Vagina (tissue), 2 donors: ENCODE results near the gene TAL1. TPM values are rescaled to one million over a fixed set of nuclear protein-coding genes. Genes with fewer than 3 reads are reported as not detected.

Experiments
- DNase-seq, 2 donors: peaks; one replicate each; pipeline ENCODE4 v3.0.0-alpha.2; 2017; ENCODE audit errors: extremely low spot score in 2 of 2
- H3K27ac ChIP-seq: fragments of 200-600 bp; sonication (generic); one replicate; pipeline ENCODE4 v1.5.1; 2019
- H3K27me3 ChIP-seq: fragments of 200-600 bp; sonication (generic); one replicate; pipeline ENCODE4 v1.5.1; 2019
- H3K36me3 ChIP-seq, 2 donors: fragments of 200-600 bp; sonication (generic); one replicate each; pipeline ENCODE4 v1.5.1; 2017 to 2019
- H3K4me1 ChIP-seq: fragments of 200-600 bp; sonication (generic); one replicate; pipeline ENCODE4 v1.5.1; 2019
- H3K4me3 ChIP-seq, 2 donors: fragments of 200-600 bp; sonication (generic); 1 replicate in 1 of 2; 2 replicates in 1 of 2; pipeline ENCODE4 v1.5.1; 2016 to 2019
- H3K9me3 ChIP-seq: fragments of 200-600 bp; sonication (generic); one replicate; pipeline ENCODE4 v1.5.1; 2019
- POLR2A ChIP-seq, 2 donors: fragments of 450-650 bp; IDR thresholded peaks; one replicate each; pipeline ENCODE4 v1.6.1; 2017; ENCODE audit warnings: antibody characterized with exemption in 2 of 2, mild to moderate bottlenecking in 2 of 2, moderate library complexity in 2 of 2
- POLR2AphosphoS5 ChIP-seq, 2 donors: sonication (generic); formaldehyde crosslinking; IDR thresholded peaks; one replicate each; pipeline ENCODE4 v1.9.0; 2017; ENCODE audit warnings: antibody characterized with exemption in 2 of 2, mild to moderate bottlenecking in 2 of 2, low read depth in 1 of 2; ENCODE audit not compliant: insufficient read depth in 1 of 2
- intact Hi-C: fragments of 100-400 bp; cut with DNase I; formaldehyde crosslinking; loops from one replicate; pipeline ENCODE4 v1.15.1; 2023
- total RNA-seq: library from RNA; depleted of rRNA; stranded (reverse); fragments of >200 nt; gene quantifications from one replicate; pipeline ENCODE4 v1.2.3, GENCODE V29; 2016
- TF ChIP-seq, protein P1 (sequence below), 3 experiments: fragments of 450-650 bp in 2 of 3; fragments of 200-600 bp in 1 of 3; sonication (generic) in 1 of 3; IDR thresholded peaks; one replicate each; pipeline ENCODE4 v1.5.1; 2017 to 2019; ENCODE audit warnings: antibody characterized with exemption in 3 of 3, mild to moderate bottlenecking in 2 of 3, moderate library complexity in 2 of 3

Gene TAL1
- total RNA-seq, 1 donor from 2014 or later, result 7.1 TPM

DNA sequence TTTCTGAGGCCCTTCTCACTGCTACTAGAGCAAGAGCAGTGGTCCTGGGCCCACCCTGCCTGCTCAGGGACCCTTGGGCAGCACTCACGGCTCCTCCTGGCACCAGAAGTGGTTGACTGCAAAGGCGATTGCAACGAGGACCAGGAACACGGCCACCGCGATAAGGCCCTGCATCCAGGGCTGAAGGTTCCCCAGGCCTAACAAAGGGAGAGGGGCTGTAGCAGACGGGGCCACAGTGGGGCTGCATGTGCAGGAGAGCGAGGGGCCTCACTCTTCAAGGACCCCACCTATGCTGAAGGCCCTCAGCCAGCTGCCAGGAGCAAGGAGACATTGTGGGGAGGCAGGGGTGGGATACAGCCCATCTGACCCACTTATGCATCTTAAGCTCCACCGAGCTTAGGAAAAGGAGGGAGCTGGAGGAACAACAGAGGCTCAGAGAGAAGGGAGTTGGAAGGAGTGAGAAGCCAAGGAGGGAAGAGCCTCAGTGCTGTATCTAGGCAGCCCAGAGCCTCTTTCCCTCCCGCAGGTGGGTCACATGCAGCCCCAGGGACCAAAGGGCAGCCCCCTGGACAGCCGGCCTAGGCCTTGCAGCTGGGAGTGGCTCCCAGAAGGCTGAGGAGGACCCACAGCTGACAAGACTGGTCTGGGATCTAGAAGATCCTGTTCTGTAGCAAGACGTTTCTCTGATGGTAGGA lies 44.6 kb downstream of the TAL1 start:
- H3K36me3 ChIP-seq, result no peaks in the 10 kb centered on the region
- intact Hi-C loops, result loop anchor here (10.0 kb wide), 2 partner anchors 237 to 537 kb away; no protein-coding TSS in a partner anchor
- H3K27me3 ChIP-seq, result no peaks in the 10 kb centered on the region
- H3K4me1 ChIP-seq, result peaks cover 26% of the 10 kb centered on the region
- peak in 1 of 2 donors; percentile 78 for DNase-seq
- no peak for TF ChIP-seq POLR2A (IDR thresholded peaks at IDR 0.05)
- TF ChIP-seq, protein P1, sequence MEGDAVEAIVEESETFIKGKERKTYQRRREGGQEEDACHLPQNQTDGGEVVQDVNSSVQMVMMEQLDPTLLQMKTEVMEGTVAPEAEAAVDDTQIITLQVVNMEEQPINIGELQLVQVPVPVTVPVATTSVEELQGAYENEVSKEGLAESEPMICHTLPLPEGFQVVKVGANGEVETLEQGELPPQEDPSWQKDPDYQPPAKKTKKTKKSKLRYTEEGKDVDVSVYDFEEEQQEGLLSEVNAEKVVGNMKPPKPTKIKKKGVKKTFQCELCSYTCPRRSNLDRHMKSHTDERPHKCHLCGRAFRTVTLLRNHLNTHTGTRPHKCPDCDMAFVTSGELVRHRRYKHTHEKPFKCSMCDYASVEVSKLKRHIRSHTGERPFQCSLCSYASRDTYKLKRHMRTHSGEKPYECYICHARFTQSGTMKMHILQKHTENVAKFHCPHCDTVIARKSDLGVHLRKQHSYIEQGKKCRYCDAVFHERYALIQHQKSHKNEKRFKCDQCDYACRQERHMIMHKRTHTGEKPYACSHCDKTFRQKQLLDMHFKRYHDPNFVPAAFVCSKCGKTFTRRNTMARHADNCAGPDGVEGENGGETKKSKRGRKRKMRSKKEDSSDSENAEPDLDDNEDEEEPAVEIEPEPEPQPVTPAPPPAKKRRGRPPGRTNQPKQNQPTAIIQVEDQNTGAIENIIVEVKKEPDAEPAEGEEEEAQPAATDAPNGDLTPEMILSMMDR (IDR thresholded peaks at IDR 0.05), result no peak
- TF ChIP-seq POLR2AphosphoS5 (IDR thresholded peaks at IDR 0.05; ENCODE audit: insufficient read depth in 1 of 2, low read depth in 1 of 2), result no peak
- H3K4me3 ChIP-seq, result no peak overlapping the region
- no peaks in the 10 kb centered on the region for H3K9me3 ChIP-seq
- H3K27ac ChIP-seq, result no peak overlapping the region

DNA sequence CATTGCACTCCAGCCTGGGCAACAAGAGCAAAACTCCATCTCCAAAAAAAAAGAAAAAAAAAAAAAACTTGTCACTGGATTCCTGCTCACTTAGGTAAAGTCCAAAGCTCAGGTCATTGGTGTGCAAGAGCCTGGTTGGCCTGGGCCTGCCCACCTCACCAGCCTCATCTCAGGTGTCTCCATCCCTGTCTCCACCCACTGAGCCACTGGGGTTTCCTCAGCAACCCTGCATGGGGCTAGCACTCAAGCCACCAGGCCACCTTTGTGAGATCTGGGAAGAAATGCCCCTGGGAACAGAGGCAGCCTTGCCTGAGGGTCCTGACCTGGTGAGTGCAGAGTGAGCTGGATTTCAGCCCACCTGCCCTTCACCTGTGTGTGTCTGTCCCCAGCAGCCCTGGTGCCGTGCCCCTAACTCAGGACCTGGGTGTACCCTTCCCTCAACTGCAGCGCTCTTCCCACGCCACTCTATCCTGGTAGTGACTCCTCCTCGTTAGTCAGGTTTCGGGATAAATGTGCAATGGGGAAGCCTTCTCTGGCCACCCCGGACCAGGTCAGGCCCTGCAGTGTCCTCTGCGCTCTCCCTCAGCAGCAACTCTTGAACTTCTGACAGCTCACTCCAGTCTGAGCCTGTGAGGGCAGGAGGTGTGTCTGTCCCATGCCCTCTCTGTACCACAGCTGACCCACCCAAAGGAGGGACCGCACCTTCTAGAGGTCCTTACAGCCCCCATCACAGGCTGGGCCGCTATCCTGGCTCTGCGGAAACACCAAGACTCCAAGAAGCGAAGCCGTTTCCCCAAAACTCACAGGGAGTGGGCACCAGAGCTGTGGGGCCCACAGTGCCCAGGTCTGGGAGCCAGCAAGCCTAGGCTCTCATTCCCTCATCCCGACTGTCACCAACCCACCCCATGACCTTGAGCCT lies 45.5 kb downstream of the TAL1 start:
- TF ChIP-seq POLR2AphosphoS5 (IDR thresholded peaks at IDR 0.05; ENCODE audit: insufficient read depth in 1 of 2, low read depth in 1 of 2) (no peak), POLR2A (IDR thresholded peaks at IDR 0.05) (no peak)
- TF ChIP-seq, protein P1 (IDR thresholded peaks at IDR 0.05), result no peak
- no peak overlapping the region for H3K27ac ChIP-seq

DNA sequence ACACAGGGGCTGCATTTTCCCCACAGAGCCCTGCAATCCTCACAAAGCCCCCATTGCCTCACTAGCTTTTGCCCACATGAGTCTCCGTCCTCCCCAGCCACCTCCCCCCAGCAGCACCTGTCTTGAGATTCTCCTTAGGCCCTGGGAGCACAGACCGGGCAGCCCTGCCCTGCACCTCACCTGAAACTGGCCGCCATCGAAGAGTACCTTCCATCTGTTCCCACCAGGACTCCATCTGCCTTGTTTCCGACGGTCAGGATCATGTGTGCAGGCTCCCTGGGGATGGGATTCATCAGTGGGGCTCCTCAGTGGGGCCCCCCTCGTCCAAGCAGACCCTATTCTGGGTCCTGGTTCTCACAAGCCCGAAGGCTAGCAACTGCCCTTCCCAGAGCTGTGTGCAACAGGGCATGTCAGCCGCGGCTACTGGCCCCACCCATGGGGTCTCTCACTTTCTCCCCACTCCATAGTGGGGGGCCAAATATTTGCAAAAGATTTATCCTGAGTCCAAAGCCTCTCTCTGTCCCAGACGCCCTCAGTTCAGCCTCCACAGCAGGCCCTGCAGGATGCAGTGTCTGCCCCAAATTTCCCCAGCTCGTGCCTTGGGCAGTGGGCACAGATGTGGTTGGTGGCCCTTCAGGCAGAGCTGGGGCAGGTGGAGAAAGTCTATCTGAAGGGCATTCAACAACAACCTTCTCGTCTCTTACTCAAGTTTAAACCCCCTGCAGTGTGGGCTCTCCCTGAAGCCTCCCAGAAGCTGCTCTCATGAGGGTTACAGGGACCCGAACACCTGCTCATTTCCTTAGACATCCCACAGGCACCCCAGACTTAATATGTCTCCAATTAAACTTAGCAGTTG lies 47.0 kb downstream of the TAL1 start:
- Histone ChIP-seq H3K9me3 (no peaks in the 10 kb centered on the region), H3K27ac (no peak overlapping the region), H3K4me1 (peaks cover 6% of the 10 kb centered on the region), H3K36me3 (no peaks in the 10 kb centered on the region), H3K27me3 (no peaks in the 10 kb centered on the region), H3K4me3 (no peak overlapping the region)
- TF ChIP-seq POLR2A (IDR thresholded peaks at IDR 0.05) (no peak), POLR2AphosphoS5 (IDR thresholded peaks at IDR 0.05; ENCODE audit: insufficient read depth in 1 of 2, low read depth in 1 of 2) (no peak)
- TF ChIP-seq, protein P1 (IDR thresholded peaks at IDR 0.05), result no peak
- DNase-seq, result peak in 1 of 2 donors; percentile 70
- intact Hi-C loops, result loop anchor here (10.0 kb wide), 2 partner anchors 240 to 540 kb away; no protein-coding TSS in a partner anchor

More for the DNA sequence above, 45.5 kb downstream of the TAL1 start:
- Histone ChIP-seq H3K4me1 (peaks cover 17% of the 10 kb centered on the region), H3K27me3 (no peaks in the 10 kb centered on the region), H3K36me3 (no peaks in the 10 kb centered on the region), H3K9me3 (no peaks in the 10 kb centered on the region), H3K4me3 (no peak overlapping the region)
- intact Hi-C loops, result loop anchor here (10.0 kb wide), 2 partner anchors 238 to 538 kb away; no protein-coding TSS in a partner anchor
- peak in 1 of 2 donors; percentile 72 for DNase-seq

DNA sequence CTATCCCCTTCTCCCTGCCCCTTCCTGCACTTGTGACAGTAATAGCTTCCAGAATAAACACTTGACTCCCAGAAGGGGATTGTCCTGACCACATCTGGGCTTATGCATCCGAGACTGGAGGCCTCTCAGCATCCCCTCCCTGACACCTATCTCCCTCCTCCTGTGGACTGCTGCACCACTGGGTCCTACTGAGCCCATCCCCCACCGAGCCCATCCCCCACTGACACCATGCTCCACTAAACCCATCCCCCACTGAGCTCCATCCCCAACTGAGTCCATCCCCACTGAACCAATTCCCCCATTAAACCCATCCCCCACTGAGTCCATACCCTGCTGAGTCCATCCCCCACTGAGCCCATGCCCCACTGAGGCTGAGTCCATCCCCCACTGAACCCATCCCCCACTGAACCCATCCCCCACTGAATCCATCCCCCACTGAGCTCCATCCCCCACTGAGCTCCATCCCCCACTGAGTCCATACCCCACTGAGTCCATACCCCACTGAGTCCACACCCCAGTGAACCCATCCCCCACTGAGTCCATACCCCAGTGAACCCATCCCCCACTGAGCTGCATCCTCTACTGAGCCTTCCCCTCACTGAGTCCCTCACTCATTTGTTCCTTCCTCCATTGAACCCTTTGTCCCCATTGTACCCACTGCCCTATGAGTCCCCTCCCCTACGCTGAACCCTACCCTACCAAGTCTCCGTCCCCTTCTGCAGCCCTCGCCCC lies 47.8 kb downstream of the TAL1 start:
- no peak overlapping the region for H3K27ac ChIP-seq
- H3K9me3 ChIP-seq, result no peaks in the 10 kb centered on the region
- peaks cover 9% of the 10 kb centered on the region for H3K4me1 ChIP-seq
- TF ChIP-seq POLR2AphosphoS5 (IDR thresholded peaks at IDR 0.05; ENCODE audit: insufficient read depth in 1 of 2, low read depth in 1 of 2) (no peak), POLR2A (IDR thresholded peaks at IDR 0.05) (no peak)
- TF ChIP-seq, protein P1 (IDR thresholded peaks at IDR 0.05), result no peak
- H3K4me3 ChIP-seq, result no peak overlapping the region
- no peaks in the 10 kb centered on the region for H3K27me3 ChIP-seq
- DNase-seq, result peak; percentile 83 to 96
- intact Hi-C loops, result loop anchor here (10.0 kb wide), 2 partner anchors 241 to 541 kb away; no protein-coding TSS in a partner anchor
- no peaks in the 10 kb centered on the region for H3K36me3 ChIP-seq
